ENCODE results near the gene OSBP2.

GRCh38 chr22:30945653-30946052, 251.0 kb downstream of the OSBP2 start:
- TF ChIP-seq POLR2A (IDR thresholded peaks at IDR 0.05) = no peak
- TF ChIP-seq CTCF (IDR thresholded peaks at IDR 0.05) = no peak
- TF ChIP-seq EP300 (IDR thresholded peaks at IDR 0.05) = no peak

Data from tibial nerve (tissue), 4 donors.